Measurements from ENCODE around the gene HES4. TPM values are rescaled to one million over a fixed set of nuclear protein-coding genes. Genes with fewer than 3 reads are reported as not detected.
"Not testable (repeated sequence)": the region's sequence is repeated elsewhere in the genome, so short reads cannot be mapped to it uniquely, and the experiment has no call there.

The HES4 gene
- total and polyA plus RNA-seq, 8 donors, result 4.0 to 212 (median 29.3) TPM; not detected in 1

GRCh38 chr1:991895-992294 lies 8.0 kb downstream of the HES4 start:
- TF ChIP-seq CTCF (IDR thresholded peaks at IDR 0.05) (no peak), POLR2AphosphoS5 (IDR thresholded peaks at IDR 0.05) (no peak), EP300 (IDR thresholded peaks at IDR 0.05) (no peak), POLR2A (IDR thresholded peaks at IDR 0.05) (no peak)
- H3K27ac ChIP-seq, result no peak overlapping the region
- no peak for DNase-seq
- H3K27me3 ChIP-seq, result peaks cover 0 to 26% (median 0%) of the 10 kb centered on the region in 3 donors
- H3K4me1 ChIP-seq, result peaks cover 0 to 7% (median 2%) of the 10 kb centered on the region in 4 donors
- H3K36me3 ChIP-seq, result no peaks in the 10 kb centered on the region
- WGBS, 5 donors, result 94 to 97% (median 97%) methylated on average over 10 of the region's 10 CpGs
- intact Hi-C loops (cut with DNase I; ENCODE audit: low total_unique reads), result no loop called here
- H3K4me3 ChIP-seq, result no peak overlapping the region
- peaks cover 0 to 18% (median 12%) of the 10 kb centered on the region in 4 donors for H3K9me3 ChIP-seq

- H3K9me3 ChIP-seq, result peaks cover 0 to 18% (median 12%) of the 10 kb centered on the region in 4 donors
- H3K36me3 ChIP-seq; DNase-seq; intact Hi-C loops (cut with DNase I; ENCODE audit: low total_unique reads); H3K4me1 ChIP-seq; H3K4me3 ChIP-seq; H3K27ac ChIP-seq: not testable (repeated sequence)
- peaks cover 0 to 24% (median 0%) of the 10 kb centered on the region in 3 donors for H3K27me3 ChIP-seq
- 80 to 95% (median 92%) methylated on average over 6 of the region's 6 CpGs for WGBS, 5 donors
These were observed 8.6 kb downstream of the HES4 start for GRCh38 chr1:991275-991674.

DNA sequence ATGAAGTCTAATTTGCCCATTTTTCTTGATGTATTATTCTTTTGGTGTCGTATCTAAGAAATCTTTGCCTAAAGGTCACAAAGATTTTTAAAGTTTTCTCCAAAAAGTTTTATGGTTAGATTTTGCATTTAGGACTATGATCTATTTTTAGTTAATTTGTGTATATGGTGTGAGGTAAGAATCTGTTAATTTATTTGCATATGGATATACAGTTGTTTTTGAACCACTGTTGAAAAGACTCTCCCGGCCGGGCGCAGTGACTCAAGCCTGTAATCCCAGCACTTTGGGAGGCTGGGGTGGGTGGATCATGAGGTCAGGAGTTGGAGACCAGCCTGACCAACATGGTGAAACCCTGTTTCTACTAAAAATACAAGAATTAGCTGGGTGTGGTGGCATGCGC lies 11.8 kb downstream of the HES4 start:
- peaks cover 0 to 18% (median 12%) of the 10 kb centered on the region in 4 donors for H3K9me3 ChIP-seq
- H3K27ac ChIP-seq; DNase-seq; H3K4me1 ChIP-seq; H3K36me3 ChIP-seq; intact Hi-C loops (cut with DNase I; ENCODE audit: low total_unique reads); H3K4me3 ChIP-seq: not testable (repeated sequence)
- peaks cover 0 to 36% (median 11%) of the 10 kb centered on the region in 3 donors for H3K27me3 ChIP-seq
- WGBS, 5 donors, result 85 to 90% (median 87%) methylated on average over 5 of the region's 5 CpGs

DNA sequence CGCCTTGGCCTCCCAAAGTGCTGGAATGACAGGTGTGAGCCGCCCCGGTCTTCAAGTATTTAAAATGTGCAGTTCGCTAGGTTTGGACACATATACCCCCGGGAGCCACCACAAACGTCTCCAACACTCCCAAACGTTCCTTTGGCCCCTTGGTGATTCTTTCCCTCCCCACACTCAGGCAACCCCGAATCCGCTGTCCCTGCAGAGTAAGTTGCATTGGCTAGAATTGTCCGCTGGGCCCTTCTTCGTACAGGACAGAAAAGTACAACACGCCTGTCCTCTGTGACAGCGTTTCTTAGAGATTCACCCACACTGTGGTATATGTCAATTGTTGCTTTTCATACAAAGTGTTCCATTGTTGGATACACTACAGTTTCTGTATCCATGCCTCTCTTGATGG lies 14.8 kb downstream of the HES4 start:
- no peak for DNase-seq
- Histone ChIP-seq H3K36me3 (no peaks in the 10 kb centered on the region), H3K4me3 (no peak overlapping the region), H3K9me3 (no peaks in the 10 kb centered on the region), H3K27me3 (peaks cover 0 to 62% (median 31%) of the 10 kb centered on the region in 3 donors), H3K4me1 (peaks cover 0 to 8% (median 4%) of the 10 kb centered on the region in 4 donors), H3K27ac (no peak overlapping the region)
- intact Hi-C loops (cut with DNase I; ENCODE audit: low total_unique reads), result no loop called here
- 75 to 81% (median 79%) methylated on average over 13 of the region's 13 CpGs for WGBS, 5 donors
- TF ChIP-seq POLR2AphosphoS5 (IDR thresholded peaks at IDR 0.05) (no peak), EP300 (IDR thresholded peaks at IDR 0.05) (no peak), POLR2A (IDR thresholded peaks at IDR 0.05) (no peak), CTCF (IDR thresholded peaks at IDR 0.05) (no peak)

GRCh38 chr1:984476-984814 lies 15.5 kb downstream of the HES4 start:
- Histone ChIP-seq H3K4me3 (peak overlapping the region in 3 of 4 donors; percentile 14 to 19 (median 17)), H3K27ac (no peak overlapping the region), H3K9me3 (no peaks in the 10 kb centered on the region), H3K4me1 (peaks cover 0 to 8% (median 4%) of the 10 kb centered on the region in 4 donors), H3K27me3 (peaks cover 0 to 66% (median 31%) of the 10 kb centered on the region in 3 donors), H3K36me3 (no peaks in the 10 kb centered on the region)
- no peak for DNase-seq
- 44 to 58% (median 54%) methylated on average over 12 of the region's 12 CpGs for WGBS, 5 donors
- intact Hi-C loops (cut with DNase I; ENCODE audit: low total_unique reads), result loop anchor here (5.0 kb wide), 1 partner anchor 78 kb away; no protein-coding TSS in a partner anchor
- no peak for TF ChIP-seq POLR2AphosphoS5 (IDR thresholded peaks at IDR 0.05)
- TF ChIP-seq POLR2A (IDR thresholded peaks at IDR 0.05), result no peak
- no peak for TF ChIP-seq EP300 (IDR thresholded peaks at IDR 0.05)
- no peak for TF ChIP-seq CTCF (IDR thresholded peaks at IDR 0.05)

Measured in stomach (tissue), 9 donors.